Measurements from ENCODE around the gene GGT5.

GRCh38 chr22:24190159-24190540 lies 54.7 kb downstream of the GGT5 start:
- TF ChIP-seq CTCF (conservative IDR thresholded peaks at IDR 0.05) (no peak), EZH2 (IDR thresholded peaks at IDR 0.05; ENCODE audit: low read depth) (no peak)

All from PC-9 (cell line).